ENCODE measurements around the gene POLN. TPM values are rescaled to one million over a fixed set of nuclear protein-coding genes. Genes with fewer than 3 reads are reported as not detected.

The POLN gene
- 10 to 100 TPM in 1 of 3 donors, 1 to 10 TPM in 2; 2.8 to 14.7 (median 5.7) TPM for polyA plus RNA-seq

- 0 to 1% (median 0%) methylated on average over 79 to 88 of the region's 88 CpGs for WGBS, 3 donors
These were observed at the start of gene POLN, which contains the start of gene HAUS3 for GRCh38 chr4:2241410-2242353. TSS of gene POLN (minus strand) at chr4:2242121. CDS start at chr4:2229231, 12,890 bp downstream. TSS of gene HAUS3 (minus strand) at chr4:2242121. CDS start at chr4:2240946, 1,175 bp downstream.

GRCh38 chr4:2290974-2291704, 49.2 kb upstream of the POLN start:
- WGBS, 3 donors: 51 to 84% (median 53%) methylated on average over 24 of the region's 24 CpGs
- no peak overlapping the region for H3K27ac ChIP-seq (ENCODE audit: low read depth, low read length)

More at GRCh38 chr4:2241410-2242353, at the start of gene POLN, which contains the start of gene HAUS3:
- H3K27ac ChIP-seq (ENCODE audit: low read depth, low read length): no peak within 1 kb of the TSS

- no peak overlapping the region for H3K27ac ChIP-seq (ENCODE audit: low read depth, low read length)
- 86 to 90% (median 88%) methylated on average over 9 of the region's 9 CpGs for WGBS, 3 donors
These were observed 48.6 kb upstream of the POLN start for GRCh38 chr4:2290488-2290887.

- WGBS, 3 donors: 92 to 95% (median 92%) methylated on average over 11 of the region's 11 CpGs
- no peak overlapping the region for H3K27ac ChIP-seq (ENCODE audit: low read depth, low read length)
These were observed 48.0 kb upstream of the POLN start for GRCh38 chr4:2289955-2290333.

- 93 to 94% (median 93%) methylated on average over 14 of the region's 14 CpGs for WGBS, 3 donors
- no peak overlapping the region for H3K27ac ChIP-seq (ENCODE audit: low read depth, low read length)
These were observed 47.5 kb upstream of the POLN start for GRCh38 chr4:2289311-2289954.

GRCh38 chr4:2288051-2288541, 46.2 kb upstream of the POLN start:
- H3K27ac ChIP-seq (ENCODE audit: low read depth, low read length): no peak overlapping the region
- WGBS, 3 donors: 89 to 92% (median 90%) methylated on average over 6 to 10 of the region's 10 CpGs

- H3K27ac ChIP-seq (ENCODE audit: low read depth, low read length): no peak overlapping the region
- 89 to 95% (median 89%) methylated on average over 7 to 9 of the region's 9 CpGs for whole genome bisulfite sequencing, 3 donors
These were observed 45.6 kb upstream of the POLN start for GRCh38 chr4:2287594-2287915.

- no peak overlapping the region for H3K27ac ChIP-seq (ENCODE audit: low read depth, low read length)
- WGBS, 3 donors: 76 to 82% (median 81%) methylated on average over 18 to 19 of the region's 19 CpGs
These were observed 45.1 kb upstream of the POLN start for GRCh38 chr4:2286904-2287593.

- 67 to 85% (median 76%) methylated on average over 23 to 27 of the region's 27 CpGs for WGBS, 3 donors
- no peak overlapping the region for H3K27ac ChIP-seq (ENCODE audit: low read depth, low read length)
These were observed 43.9 kb upstream of the POLN start for GRCh38 chr4:2285613-2286381.

- no peak overlapping the region for H3K27ac ChIP-seq (ENCODE audit: low read depth, low read length)
- WGBS, 3 donors: 73 to 88% (median 78%) methylated on average over 15 of the region's 15 CpGs
These were observed 43.2 kb upstream of the POLN start for GRCh38 chr4:2284934-2285612.

- no peak overlapping the region for H3K27ac ChIP-seq (ENCODE audit: low read depth, low read length)
- 95 to 97% (median 96%) methylated on average over 23 of the region's 23 CpGs for WGBS, 3 donors
These were observed 42.4 kb upstream of the POLN start for GRCh38 chr4:2284161-2284933.

- no peak overlapping the region for H3K27ac ChIP-seq (ENCODE audit: low read depth, low read length)
- WGBS, 3 donors: 83 to 94% (median 94%) methylated on average over 3 of the region's 3 CpGs
These were observed 41.3 kb upstream of the POLN start for GRCh38 chr4:2283199-2283711.

GRCh38 chr4:2281575-2282343, 39.8 kb upstream of the POLN start:
- no peak overlapping the region for H3K27ac ChIP-seq (ENCODE audit: low read depth, low read length)
- WGBS, 3 donors: 47 to 78% (median 63%) methylated on average over 10 of the region's 10 CpGs

- 74 to 88% (median 87%) methylated on average over 13 of the region's 13 CpGs for WGBS, 3 donors
- no peak overlapping the region for H3K27ac ChIP-seq (ENCODE audit: low read depth, low read length)
These were observed 38.8 kb upstream of the POLN start for GRCh38 chr4:2280531-2281300.

- no peak overlapping the region for H3K27ac ChIP-seq (ENCODE audit: low read depth, low read length)
- WGBS, 3 donors: 93 to 97% (median 96%) methylated on average over 9 of the region's 9 CpGs
These were observed 36.0 kb upstream of the POLN start for GRCh38 chr4:2277956-2278355.

Measured in adipose tissue (tissue), 3 donors.